B cell (primary cell): ENCODE measurements around the gene SLC16A6.

Experiments used
- CTCF ChIP-seq: fragments of 200-600 bp; IDR thresholded peaks from one replicate; pipeline ENCODE4 v1.8.0; 2022; ENCODE audit warnings: antibody characterized with exemption, mild to moderate bottlenecking
- EZH2 ChIP-seq: IDR thresholded peaks from 2 replicates; pipeline ENCODE4 v1.6.1; 2012; ENCODE audit warnings: borderline replicate concordance, low read depth, mild to moderate bottlenecking, moderate library complexity, low read length; ENCODE audit not compliant: insufficient read depth, poor library complexity, severe bottlenecking

- TF ChIP-seq CTCF (no peak), EZH2 (no peak)
Observed at GRCh38 chr17:68289936-68290267, 1.0 kb downstream of the SLC16A6 start.
